HepG2 (cell line): ENCODE measurements around the gene CHST6. TPM values are rescaled to one million over a fixed set of nuclear protein-coding genes. Genes with fewer than 3 reads are reported as not detected.

Experiments
- ATAC-seq: fragments of 200-7000 bp; cut with Tn5 transposase; 3 replicates; pipeline ENCODE4 v1.9.1; 2020; ENCODE audit warnings: mild to moderate bottlenecking, moderate library complexity
- BruUV-seq: library from RNA; stranded (reverse); fragments of 400-500 nt; replicated peaks from 2 replicates; lab custom pipeline; 2021; lab: Mats Ljungman, UMichigan
- CTCF ChIA-PET: fragments of 300-600 bp; formaldehyde crosslinking; extraction: SDS; loops from one replicate; lab custom pipeline; 2021; ENCODE audit warnings: low total read pairs, inconsistent platforms, low intra/inter-chr PET ratio; lab: Yijun Ruan, JAX
- POLR2A ChIA-PET: fragments of 350-600 bp; sonication (Branson Sonifier 250); formaldehyde crosslinking; loops from one replicate; lab custom pipeline; 2020; ENCODE audit warnings: antibody characterized with exemption, inconsistent platforms; lab: Yijun Ruan, JAX
- DNase-seq: peaks from one replicate; pipeline ENCODE4 v3.0.0-alpha.2; 2015; ENCODE audit warnings: low spot score
- FAIRE-seq: peaks from 3 replicates; lab custom pipeline; 2011; peaks lifted over from hg19 to GRCh38; lab: Jason Lieb, UNC
- H2AFZ ChIP-seq: one replicate; pipeline ENCODE4 v1.6.1; 2011; ENCODE audit warnings: low read length, inconsistent platforms
- H3K27ac ChIP-seq: fragments of 300-600 bp; 3 replicates; pipeline ENCODE4 v1.8.0; 2011; ENCODE audit warnings: mixed run types, mild to moderate bottlenecking, mixed read lengths, low read length, inconsistent platforms; ENCODE audit not compliant: insufficient read depth; ENCODE audit errors: extremely low read length
- H3K27me3 ChIP-seq, 2 experiments: fragments of 200-600 bp in 1 of 2; 2 replicates in 1 of 2; 3 replicates in 1 of 2; pipeline versions ENCODE4 v1.6.0 to v1.8.0; 2011; ENCODE audit warnings: low read length in 2 of 2, mild to moderate bottlenecking in 2 of 2, moderate library complexity in 2 of 2, inconsistent platforms in 1 of 2; ENCODE audit not compliant: insufficient read depth in 2 of 2, control insufficient read depth in 1 of 2
- H3K36me3 ChIP-seq, 2 experiments: fragments of 200-600 bp in 1 of 2; replicated peaks in 1 of 2; 2 replicates in 1 of 2; 3 replicates in 1 of 2; pipeline versions ENCODE4 v1.5.1 to v1.8.0; 2011; ENCODE audit warnings: low read length in 2 of 2, inconsistent platforms in 1 of 2; ENCODE audit not compliant: insufficient read depth in 2 of 2, control insufficient read depth in 1 of 2
- H3K4me1 ChIP-seq: 2 replicates; pipeline ENCODE4 v1.5.1; 2012; ENCODE audit warnings: low read length, inconsistent platforms; ENCODE audit not compliant: insufficient read depth
- H3K4me2 ChIP-seq: 2 replicates; pipeline ENCODE4 v1.6.0; 2011; ENCODE audit warnings: low read depth, low read length, inconsistent platforms
- H3K4me3 ChIP-seq, 3 experiments: fragments of 200-600 bp in 1 of 3; sonication (generic), shearing (Covaris generic) in 1 of 3; replicated peaks in 1 of 3; 2 replicates each; pipeline ENCODE4 v1.5.1; 2011 to 2016; ENCODE audit warnings: low read length in 3 of 3, inconsistent platforms in 2 of 3, low read depth in 2 of 3, mild to moderate bottlenecking in 2 of 3, control low read depth in 1 of 3, mixed read lengths in 1 of 3; ENCODE audit not compliant: insufficient read depth in 1 of 3
- H3K79me2 ChIP-seq: one replicate; pipeline ENCODE4 v1.6.1; 2011; ENCODE audit warnings: low read length, inconsistent platforms; ENCODE audit not compliant: insufficient read depth
- H3K9ac ChIP-seq: 2 replicates; pipeline ENCODE4 v1.6.0; 2011; ENCODE audit warnings: mild to moderate bottlenecking, low read depth, low read length, inconsistent platforms; ENCODE audit not compliant: insufficient read depth
- H3K9me3 ChIP-seq: 2 replicates; pipeline ENCODE4 v1.5.1; 2012; ENCODE audit warnings: mild to moderate bottlenecking, low read length
- H4K20me1 ChIP-seq: 2 replicates; pipeline ENCODE4 v1.6.0; 2011; ENCODE audit warnings: inconsistent platforms, mild to moderate bottlenecking, low read length, moderate library complexity; ENCODE audit not compliant: insufficient read depth
- CBX5 ChIP-seq: sonication (generic); formaldehyde crosslinking; IDR thresholded peaks from 2 replicates; pipeline ENCODE4 v1.4.0; 2020; ENCODE audit warnings: missing genetic modification reagents, borderline replicate concordance
- CEBPB ChIP-seq: IDR thresholded peaks from 2 replicates; pipeline ENCODE4 v1.6.1; 2011; ENCODE audit warnings: low read depth, low read length, improper control_type of control experiment, borderline replicate concordance
- HHEX ChIP-seq: IDR thresholded peaks from 2 replicates; pipeline ENCODE4 v1.6.1; 2016; ENCODE audit warnings: control low read depth
- HNRNPK ChIP-seq: fragments of 200-400 bp; formaldehyde crosslinking; IDR thresholded peaks from 2 replicates; pipeline ENCODE4 v1.6.1; 2018; ENCODE audit warnings: low read length, low read depth, moderate library complexity, mild to moderate bottlenecking; ENCODE audit not compliant: poor library complexity, severe bottlenecking
- SNAPC4 ChIP-seq: sonication (generic); formaldehyde crosslinking; IDR thresholded peaks from 2 replicates; pipeline ENCODE4 v1.4.0; 2020; ENCODE audit warnings: mild to moderate bottlenecking, missing genetic modification reagents
- ZNF639 ChIP-seq: conservative IDR thresholded peaks from 2 replicates; pipeline ENCODE4 v1.6.1; 2018; ENCODE audit warnings: missing genetic modification reagents
- ZNF766 ChIP-seq: sonication (generic); formaldehyde crosslinking; IDR thresholded peaks from 2 replicates; pipeline ENCODE4 v1.5.0; 2020; ENCODE audit warnings: missing genetic modification reagents, borderline replicate concordance
- ZNF770 ChIP-seq: sonication (generic); formaldehyde crosslinking; IDR thresholded peaks from 2 replicates; pipeline ENCODE4 v1.5.0; 2020; ENCODE audit warnings: mild to moderate bottlenecking, missing genetic modification reagents
- WGBS: methylation state at CpG from one replicate; pipeline ENCODE4 v1.1.6; 2017; ENCODE audit warnings: low lambda C conversion rate; 5-methylcytosine and 5-hydroxymethylcytosine counted together
- in situ Hi-C: cut with HindIII; loops from 2 replicates; pipeline ENCODE4 v1.10.0; 2017; ENCODE audit warnings: low pct_unique_long_range_greater_than_20kb; ENCODE audit not compliant: extremely low pct_ligation_motif_present
- intact Hi-C: fragments of 100-400 bp; cut with micrococcal nuclease; formaldehyde crosslinking; loops from one replicate; pipeline ENCODE4 v1.10.0; 2022; ENCODE audit not compliant: unreplicated experiment
- polyA plus RNA-seq, 8 experiments: library from polyadenylated mRNA; depleted of rRNA in 3 of 8; stranded (reverse) in 7 of 8; unstranded in 1 of 8; fragments of >200 nt; fragmentation: Illumina TruSeq in 4 of 8; extraction: Trizol in 4 of 8; gene quantifications; 2 replicates each; pipeline versions ENCODE4 v1.2.1 to v1.2.3, GENCODE V29; 2011 to 2016; ENCODE audit warnings: low read depth in 4 of 8, missing spikeins in 1 of 8, mixed read lengths in 1 of 8; ENCODE audit not compliant: insufficient read depth in 1 of 8
- total RNA-seq, 5 experiments: library from RNA; depleted of rRNA; stranded (reverse); fragments of >200 nt; fragmentation: Illumina TruSeq; extraction: Trizol; gene quantifications; 2 replicates each; pipeline ENCODE4 v1.2.3, GENCODE V29; 2016; ENCODE audit warnings: low read depth in 1 of 5
- TF ChIP-seq, protein P1 (sequence below): sonication (generic); formaldehyde crosslinking; IDR thresholded peaks from 2 replicates; pipeline ENCODE4 v1.5.0; 2020; ENCODE audit warnings: mild to moderate bottlenecking, missing genetic modification reagents

CHST6 gene
- total and polyA plus RNA-seq, 2 of the 13 experiments (the other 11 are each of a cell fraction or from before 2014, with no cell fraction given) = 0.18 to 0.91 TPM

DNA sequence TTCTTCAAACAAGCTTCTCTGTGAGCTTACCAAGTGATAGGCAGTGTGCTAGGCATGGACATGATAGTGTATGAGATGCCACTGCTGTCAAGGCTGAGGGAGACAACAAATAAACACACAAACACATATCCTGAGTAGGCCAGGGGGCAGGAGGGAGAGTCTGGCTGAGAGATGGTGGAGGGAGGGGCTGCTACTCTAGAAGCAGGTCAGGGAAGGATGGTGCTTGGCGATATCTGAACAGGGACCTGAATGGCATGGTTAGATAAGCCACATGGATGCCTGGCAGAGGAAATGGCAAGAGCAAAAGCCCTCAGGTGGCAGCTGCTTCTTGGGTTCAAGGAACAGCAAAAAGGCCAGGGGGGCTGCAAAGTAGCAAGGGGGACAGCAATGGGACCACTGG lies 8.6 kb upstream of the CHST6 start (continued):
- TF ChIP-seq, protein P1, sequence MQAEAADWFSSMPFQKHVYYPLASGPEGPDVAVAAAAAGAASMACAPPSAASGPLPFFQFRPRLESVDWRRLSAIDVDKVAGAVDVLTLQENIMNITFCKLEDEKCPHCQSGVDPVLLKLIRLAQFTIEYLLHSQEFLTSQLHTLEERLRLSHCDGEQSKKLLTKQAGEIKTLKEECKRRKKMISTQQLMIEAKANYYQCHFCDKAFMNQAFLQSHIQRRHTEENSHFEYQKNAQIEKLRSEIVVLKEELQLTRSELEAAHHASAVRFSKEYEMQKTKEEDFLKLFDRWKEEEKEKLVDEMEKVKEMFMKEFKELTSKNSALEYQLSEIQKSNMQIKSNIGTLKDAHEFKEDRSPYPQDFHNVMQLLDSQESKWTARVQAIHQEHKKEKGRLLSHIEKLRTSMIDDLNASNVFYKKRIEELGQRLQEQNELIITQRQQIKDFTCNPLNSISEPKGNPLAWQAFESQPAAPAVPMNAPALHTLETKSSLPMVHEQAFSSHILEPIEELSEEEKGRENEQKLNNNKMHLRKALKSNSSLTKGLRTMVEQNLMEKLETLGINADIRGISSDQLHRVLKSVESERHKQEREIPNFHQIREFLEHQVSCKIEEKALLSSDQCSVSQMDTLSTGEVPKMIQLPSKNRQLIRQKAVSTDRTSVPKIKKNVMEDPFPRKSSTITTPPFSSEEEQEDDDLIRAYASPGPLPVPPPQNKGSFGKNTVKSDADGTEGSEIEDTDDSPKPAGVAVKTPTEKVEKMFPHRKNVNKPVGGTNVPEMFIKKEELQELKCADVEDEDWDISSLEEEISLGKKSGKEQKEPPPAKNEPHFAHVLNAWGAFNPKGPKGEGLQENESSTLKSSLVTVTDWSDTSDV (CRISPR knock-in tag) = no peak
- TF ChIP-seq SNAPC4 = no peak

DNA sequence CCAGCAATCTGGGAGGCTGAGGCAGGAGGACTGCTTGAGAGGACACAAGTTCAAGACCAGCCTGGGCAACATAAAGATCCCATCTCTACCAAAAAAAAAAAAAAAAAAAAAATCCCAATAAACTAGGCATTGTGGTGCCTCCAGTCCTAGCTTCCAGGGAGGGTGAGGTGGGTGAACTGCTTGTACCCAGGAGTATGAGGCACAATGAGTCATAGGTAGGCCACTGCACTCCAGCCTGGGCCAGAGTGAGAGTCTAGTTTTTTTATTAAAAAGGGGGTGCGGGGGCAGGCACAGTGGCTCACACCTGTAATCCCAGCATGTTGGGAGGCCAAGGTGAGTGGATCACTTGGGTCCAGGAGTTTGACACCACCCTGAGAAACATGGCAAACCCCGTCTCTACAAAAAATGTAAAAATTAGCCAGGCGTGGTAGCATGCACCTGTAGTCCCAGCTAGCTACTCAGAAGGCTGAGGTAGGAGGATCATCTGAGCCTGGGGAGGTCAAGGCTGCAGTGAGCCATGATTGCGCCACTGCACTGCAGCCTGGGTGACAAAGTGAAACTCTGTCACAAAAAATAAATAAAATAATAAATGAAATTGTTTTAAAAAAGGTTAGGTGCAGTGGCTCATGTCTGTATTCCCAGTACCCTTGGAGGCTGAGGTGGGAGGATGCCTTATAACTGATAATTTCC lies 7.8 kb upstream of the CHST6 start:
- Histone ChIP-seq H4K20me1 (no peaks in the 10 kb centered on the region), H3K36me3 (no peaks in the 10 kb centered on the region), H3K9ac (no peak overlapping the region), H3K27ac (no peak overlapping the region), H3K4me1 (peaks cover 56% of the 10 kb centered on the region), H3K27me3 (peaks cover 0 to 14% of the 10 kb centered on the region in 2 experiments; a peak in 3 of 5 replicates), H3K4me2 (no peak overlapping the region), H3K79me2 (no peaks in the 10 kb centered on the region), H2AFZ (no peak overlapping the region), H3K9me3 (no peaks in the 10 kb centered on the region), H3K4me3 (no peak overlapping the region)
- FAIRE-seq = no peak
- ChIA-PET CTCF (no interaction called here), POLR2A (interaction anchor here (0.7 to 1.4 kb wide), 2 partner anchors 13 to 14 kb away, joined by 3 read pairs; no protein-coding TSS in a partner anchor)
- no peak for ATAC-seq
- intact Hi-C loops = loop anchor here (1.0 kb wide), 1 partner anchor 15 kb away; no protein-coding TSS in a partner anchor
- no peak for DNase-seq
- BruUV-seq = no TSS peak
- 30% methylated on average over 4 of the region's 4 CpGs for WGBS
- in situ Hi-C loops = no loop called here
- TF ChIP-seq CEBPB (peak; percentile 48; the same call in 1 of the 2 replicates), HNRNPK (no peak), HHEX (CRISPR knock-in tag) (no peak), ZNF770 (CRISPR knock-in tag) (peak; percentile 81), ZNF766 (CRISPR knock-in tag) (no peak), CBX5 (CRISPR knock-in tag) (no peak), ZNF639 (no peak)
